ENCODE data around the gene SEPTIN12. TPM values are rescaled to one million over a fixed set of nuclear protein-coding genes. Genes with fewer than 3 reads are reported as not detected.

Gene SEPTIN12
- total and polyA plus RNA-seq, 2 experiments from 2014 or later = not detected

GRCh38 chr16:4788910-4789309 is 765 bp upstream of the SEPTIN12 start:
- Mint-ChIP-seq H3K4me3 (no peak overlapping the region), H3K9me3 (peaks cover 2% of the 10 kb centered on the region; the same call in 2 of the 3 replicates), H3K4me1 (peaks cover 13% of the 10 kb centered on the region), H3K27ac (no peak overlapping the region), H3K36me3 (ENCODE audit: low read depth) (peaks cover 11% of the 10 kb centered on the region), H3K27me3 (ENCODE audit: insufficient read depth, low read depth, poor library complexity) (peaks cover 16% of the 10 kb centered on the region)
- Histone ChIP-seq H3K79me2 (replicated peaks; ENCODE audit: insufficient read depth) (no peaks in the 10 kb centered on the region), H3K27me3 (ENCODE audit: insufficient read depth) (no peaks in the 10 kb centered on the region), H3K4me1 (ENCODE audit: insufficient read depth) (peaks cover 12% of the 10 kb centered on the region; the same call in 1 of the 2 replicates), H3K9me2 (ENCODE audit: insufficient read depth) (no peaks in the 10 kb centered on the region), H3K36me3 (ENCODE audit: insufficient read depth) (no peaks in the 10 kb centered on the region), H3F3A (replicated peaks; ENCODE audit: low read depth) (no peaks in the 10 kb centered on the region; the same call in 1 of the 2 replicates), H3K4me2 (no peak overlapping the region), H3K4me3 (no peak overlapping the region), H3K27ac (ENCODE audit: low read depth) (no peak overlapping the region), H2AFZ (peak overlapping the region; percentile 87), H4K20me1 (replicated peaks; ENCODE audit: insufficient read depth) (no peaks in the 10 kb centered on the region)
- ATAC-seq (no peak), DNase-seq (ENCODE audit: low spot score) (no peak)
- no peak for TF ChIP-seq EZH2 (IDR thresholded peaks at IDR 0.05; ENCODE audit: low read depth, unreplicated experiment)
- TF ChIP-seq ZNF331 (CRISPR knock-in tag; IDR thresholded peaks at IDR 0.05; ENCODE audit: low read depth) = no peak
- TF ChIP-seq POLR2AphosphoS5 (IDR thresholded peaks at IDR 0.05; ENCODE audit: low read depth) = no peak
- no peak for TF ChIP-seq JUNB (IDR thresholded peaks at IDR 0.05; ENCODE audit: unreplicated experiment)
- no peak for TF ChIP-seq CREB1 (CRISPR knock-in tag; IDR thresholded peaks at IDR 0.05; ENCODE audit: low read depth)
- no peak for TF ChIP-seq CTCF (conservative IDR thresholded peaks at IDR 0.05; ENCODE audit: low read depth in 2 of 2)
- no peak for TF ChIP-seq EZH2phosphoT487 (IDR thresholded peaks at IDR 0.05; ENCODE audit: unreplicated experiment)

GRCh38 chr16:4788489-4788889 is 344 bp upstream of the SEPTIN12 start:
- H3K4me1 ChIP-seq (ENCODE audit: insufficient read depth) = peaks cover 12% of the 10 kb centered on the region; the same call in 1 of the 2 replicates
- Mint-ChIP-seq H3K36me3 (ENCODE audit: low read depth) (peaks cover 13% of the 10 kb centered on the region), H3K27ac (no peak overlapping the region), H3K4me1 (peaks cover 13% of the 10 kb centered on the region), H3K27me3 (ENCODE audit: insufficient read depth, low read depth, poor library complexity) (peaks cover 16% of the 10 kb centered on the region), H3K9me3 (peaks cover 2% of the 10 kb centered on the region; the same call in 2 of the 3 replicates), H3K4me3 (no peak overlapping the region)
- no peaks in the 10 kb centered on the region for H3K36me3 ChIP-seq (ENCODE audit: insufficient read depth)
- no peaks in the 10 kb centered on the region for H4K20me1 ChIP-seq (replicated peaks; ENCODE audit: insufficient read depth)
- no peaks in the 10 kb centered on the region; the same call in 1 of the 2 replicates for H3F3A ChIP-seq (replicated peaks; ENCODE audit: low read depth)
- ATAC-seq = no peak; the same call in 2 of the 3 replicates
- H3K27me3 ChIP-seq (ENCODE audit: insufficient read depth) = no peaks in the 10 kb centered on the region
- H2AFZ ChIP-seq = peak overlapping the region; percentile 87
- H3K4me3 ChIP-seq = no peak overlapping the region
- DNase-seq (ENCODE audit: low spot score) = no peak
- H3K9me2 ChIP-seq (ENCODE audit: insufficient read depth) = no peaks in the 10 kb centered on the region
- no peaks in the 10 kb centered on the region for H3K79me2 ChIP-seq (replicated peaks; ENCODE audit: insufficient read depth)
- H3K27ac ChIP-seq (ENCODE audit: low read depth) = no peak overlapping the region
- H3K4me2 ChIP-seq = no peak overlapping the region
- TF ChIP-seq EZH2phosphoT487 (IDR thresholded peaks at IDR 0.05; ENCODE audit: unreplicated experiment) (no peak), POLR2AphosphoS5 (IDR thresholded peaks at IDR 0.05; ENCODE audit: low read depth) (no peak), CREB1 (CRISPR knock-in tag; IDR thresholded peaks at IDR 0.05; ENCODE audit: low read depth) (no peak), STAT1 (IDR thresholded peaks at IDR 0.05; ENCODE audit: unreplicated experiment) (no peak), ETS1 (IDR thresholded peaks at IDR 0.05) (no peak), NANOG (IDR thresholded peaks at IDR 0.05; ENCODE audit: borderline replicate concordance) (no peak), EZH2 (IDR thresholded peaks at IDR 0.05; ENCODE audit: low read depth, unreplicated experiment) (no peak), ZNF114 (CRISPR knock-in tag; IDR thresholded peaks at IDR 0.05) (no peak), ZNF331 (CRISPR knock-in tag; IDR thresholded peaks at IDR 0.05; ENCODE audit: low read depth) (no peak), ZNF462 (CRISPR knock-in tag; IDR thresholded peaks at IDR 0.05) (no peak)
